ENCODE measurements around the gene ZNF385B. TPM values are rescaled to one million over a fixed set of nuclear protein-coding genes. Genes with fewer than 3 reads are reported as not detected.
A peak's percentile ranks its signal among the peaks of the same experiment; 100 is the strongest.

ZNF385B gene
- total RNA-seq, 1 donor from 2014 or later = 0.25 TPM

GRCh38 chr2:179751163-179751809, 110.1 kb downstream of the ZNF385B start:
- no peak for DNase-seq (ENCODE audit: low read depth)

DNA sequence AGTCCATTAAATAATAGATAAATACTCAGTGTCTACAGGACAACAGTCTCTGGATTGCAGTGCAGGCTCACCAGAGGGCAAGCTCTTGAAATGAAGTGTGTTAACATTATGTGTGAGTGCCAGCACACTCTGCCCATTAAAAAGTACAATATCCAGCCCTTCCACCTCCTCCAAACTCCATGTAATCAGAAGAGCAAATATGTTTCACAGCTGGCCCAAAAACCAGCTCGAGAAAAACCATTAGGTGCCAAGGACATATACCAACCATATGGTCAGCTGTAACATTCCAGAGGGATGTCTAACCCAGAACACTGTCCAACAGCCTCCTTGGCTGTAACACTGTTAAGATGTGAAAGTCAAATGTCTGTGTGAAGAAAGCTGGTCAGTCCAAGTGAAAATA, 112.2 kb downstream of the ZNF385B start:
- no peak for TF ChIP-seq CTCF (IDR thresholded peaks at IDR 0.05; ENCODE audit: insufficient read depth, low read length, poor library complexity, severe bottlenecking)
- Histone ChIP-seq H3K27me3 (ENCODE audit: control insufficient read depth, insufficient read depth, low read length) (no peaks in the 10 kb centered on the region), H3K4me3 (ENCODE audit: low read depth, low read length) (no peak overlapping the region), H3K36me3 (ENCODE audit: control insufficient read depth, insufficient read depth, low read length) (no peaks in the 10 kb centered on the region)
- no peak for DNase-seq (ENCODE audit: low read depth)

More at GRCh38 chr2:179751163-179751809, 110.1 kb downstream of the ZNF385B start:
- TF ChIP-seq CTCF (IDR thresholded peaks at IDR 0.05; ENCODE audit: insufficient read depth, low read length, poor library complexity, severe bottlenecking) = peak; percentile 44
- no peaks in the 10 kb centered on the region for H3K27me3 ChIP-seq (ENCODE audit: control insufficient read depth, insufficient read depth, low read length)
- H3K36me3 ChIP-seq (ENCODE audit: control insufficient read depth, insufficient read depth, low read length) = no peaks in the 10 kb centered on the region
- H3K4me3 ChIP-seq (ENCODE audit: low read depth, low read length) = no peak overlapping the region

DNA sequence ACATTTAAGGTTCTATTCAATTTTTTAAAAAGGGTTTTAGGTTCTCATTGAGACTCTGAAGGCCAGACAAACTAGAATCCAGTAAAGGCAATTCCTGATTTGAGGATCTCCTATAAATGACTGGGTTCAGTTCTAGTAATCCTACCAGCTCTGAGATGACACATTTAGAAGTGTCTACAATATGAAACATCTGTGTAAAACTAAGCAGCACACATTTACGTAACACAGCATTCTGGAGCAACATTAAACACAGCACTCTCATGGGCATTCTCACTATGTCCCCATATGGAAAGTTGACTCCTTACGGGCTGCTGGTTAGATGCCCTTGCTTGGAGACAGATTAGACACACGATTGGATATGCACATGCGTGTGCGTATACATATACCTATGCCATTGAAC, 114.4 kb downstream of the ZNF385B start:
- no peaks in the 10 kb centered on the region for H3K27me3 ChIP-seq (ENCODE audit: control insufficient read depth, insufficient read depth, low read length)
- TF ChIP-seq CTCF (IDR thresholded peaks at IDR 0.05; ENCODE audit: insufficient read depth, low read length, poor library complexity, severe bottlenecking) = no peak
- no peaks in the 10 kb centered on the region for H3K36me3 ChIP-seq (ENCODE audit: control insufficient read depth, insufficient read depth, low read length)
- H3K4me3 ChIP-seq (ENCODE audit: low read depth, low read length) = no peak overlapping the region
- DNase-seq (ENCODE audit: low read depth) = no peak

- no peak for DNase-seq (ENCODE audit: low read depth)
- Histone ChIP-seq H3K36me3 (ENCODE audit: control insufficient read depth, insufficient read depth, low read length) (no peaks in the 10 kb centered on the region), H3K4me3 (ENCODE audit: low read depth, low read length) (no peak overlapping the region), H3K27me3 (ENCODE audit: control insufficient read depth, insufficient read depth, low read length) (no peaks in the 10 kb centered on the region)
- no peak for TF ChIP-seq CTCF (IDR thresholded peaks at IDR 0.05; ENCODE audit: insufficient read depth, low read length, poor library complexity, severe bottlenecking)
Measured at GRCh38 chr2:179745635-179746256, 115.7 kb downstream of the ZNF385B start.

DNA sequence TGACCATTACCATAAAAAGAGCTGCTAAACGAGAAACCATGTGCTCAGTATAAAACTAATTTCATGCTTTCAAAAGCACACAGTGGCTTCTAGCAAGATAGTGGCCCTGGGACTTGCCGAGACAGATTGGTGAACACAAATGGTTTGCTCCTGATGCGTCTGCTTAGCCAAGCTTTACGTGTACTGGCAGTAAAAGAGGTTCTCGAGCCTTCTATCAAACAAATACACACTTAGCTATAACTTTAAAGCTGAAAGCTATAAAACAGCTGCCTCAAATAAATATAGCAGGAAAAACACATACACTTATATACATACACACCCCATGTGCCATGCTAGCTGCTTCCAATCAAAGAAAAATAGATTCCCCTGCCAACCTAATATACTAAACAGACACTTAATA, 117.0 kb downstream of the ZNF385B start:
- Histone ChIP-seq H3K36me3 (ENCODE audit: control insufficient read depth, insufficient read depth, low read length) (no peaks in the 10 kb centered on the region), H3K4me3 (ENCODE audit: low read depth, low read length) (no peak overlapping the region), H3K27me3 (ENCODE audit: control insufficient read depth, insufficient read depth, low read length) (no peaks in the 10 kb centered on the region)
- TF ChIP-seq CTCF (IDR thresholded peaks at IDR 0.05; ENCODE audit: insufficient read depth, low read length, poor library complexity, severe bottlenecking) = no peak
- no peak for DNase-seq (ENCODE audit: low read depth)

GRCh38 chr2:179741317-179741716, 120.1 kb downstream of the ZNF385B start:
- Histone ChIP-seq H3K27me3 (ENCODE audit: control insufficient read depth, insufficient read depth, low read length) (no peaks in the 10 kb centered on the region), H3K4me3 (ENCODE audit: low read depth, low read length) (no peak overlapping the region), H3K36me3 (ENCODE audit: control insufficient read depth, insufficient read depth, low read length) (no peaks in the 10 kb centered on the region)
- DNase-seq (ENCODE audit: low read depth) = no peak
- no peak for TF ChIP-seq CTCF (IDR thresholded peaks at IDR 0.05; ENCODE audit: insufficient read depth, low read length, poor library complexity, severe bottlenecking)

All from kidney epithelial cell (primary cell).